Endothelial cell of umbilical vein (primary cell): ENCODE data around the gene SNRPA. TPM values are rescaled to one million over a fixed set of nuclear protein-coding genes. Genes with fewer than 3 reads are reported as not detected.

Experiments
- BruUV-seq: library from RNA; stranded (reverse); fragments of 400-500 nt; replicated peaks from 2 replicates; lab custom pipeline; 2021; lab: Mats Ljungman, UMichigan
- CTCF ChIA-PET: fragments of 300-600, 350-600 bp; sonication (Branson Sonifier 250); formaldehyde crosslinking; loops from one replicate; lab custom pipeline; 2021; ENCODE audit warnings: antibody characterized with exemption, inconsistent platforms; lab: Charles Lee
- POLR2A ChIA-PET: fragments of 300-600, 350-600 bp; sonication (Branson Sonifier 250); formaldehyde crosslinking; loops from one replicate; lab custom pipeline; 2021; ENCODE audit warnings: antibody characterized with exemption, inconsistent platforms; lab: Charles Lee
- DNase-seq: peaks from one replicate; pipeline ENCODE4 v3.0.0-alpha.2; 2011; ENCODE audit warnings: low read depth, low spot score
- FAIRE-seq: peaks from 2 replicates; lab custom pipeline; 2011; peaks lifted over from hg19 to GRCh38; lab: Jason Lieb, UNC
- H2AFZ ChIP-seq: 2 replicates; pipeline ENCODE4 v1.6.0; 2012; ENCODE audit warnings: low read depth, low read length, control low read depth, inconsistent platforms
- H3K27ac ChIP-seq: 2 replicates; pipeline ENCODE4 v1.5.1; 2011; ENCODE audit warnings: low read depth, mild to moderate bottlenecking, control low read depth, low read length, moderate library complexity; ENCODE audit not compliant: insufficient read depth
- H3K27me3 ChIP-seq, 2 experiments: 2 replicates each; pipeline versions ENCODE4 v1.6.0 to v1.6.1; 2011; ENCODE audit warnings: low read length in 2 of 2, mixed read lengths in 1 of 2; ENCODE audit not compliant: control insufficient read depth in 2 of 2, insufficient read depth in 2 of 2
- H3K36me3 ChIP-seq, 2 experiments: 2 replicates in 1 of 2; 3 replicates in 1 of 2; pipeline ENCODE4 v1.5.1; 2011; ENCODE audit warnings: low read length in 2 of 2, mild to moderate bottlenecking in 1 of 2, moderate library complexity in 1 of 2; ENCODE audit not compliant: control insufficient read depth in 2 of 2, insufficient read depth in 2 of 2; ENCODE audit errors: extremely low read depth in 1 of 2
- H3K4me1 ChIP-seq: 3 replicates; pipeline ENCODE4 v1.5.1; 2011; ENCODE audit warnings: mild to moderate bottlenecking, low read length; ENCODE audit not compliant: control insufficient read depth, insufficient read depth; ENCODE audit errors: extremely low read depth
- H3K4me2 ChIP-seq: 2 replicates; pipeline ENCODE4 v1.6.1; 2011; ENCODE audit warnings: low read length, control low read depth, mixed read lengths; ENCODE audit not compliant: insufficient read depth
- H3K4me3 ChIP-seq, 3 experiments: fragments of 200-600 bp in 1 of 3; sonication (generic), shearing (Covaris generic) in 1 of 3; replicated peaks in 1 of 3; 2 replicates each; pipeline ENCODE4 v1.5.1; 2011 to 2016; ENCODE audit warnings: control low read depth in 3 of 3, low read length in 3 of 3, mild to moderate bottlenecking in 2 of 3, inconsistent platforms in 1 of 3, low read depth in 1 of 3, moderate library complexity in 1 of 3; ENCODE audit not compliant: insufficient read depth in 1 of 3
- H3K79me2 ChIP-seq: 2 replicates; pipeline ENCODE4 v1.6.0; 2012; ENCODE audit warnings: low read length, inconsistent platforms; ENCODE audit not compliant: control insufficient read depth, insufficient read depth
- H3K9ac ChIP-seq: replicated peaks from 2 replicates; pipeline ENCODE3; 2011; ENCODE audit warnings: low read length, control low read depth; ENCODE audit not compliant: insufficient read depth; ENCODE audit errors: extremely low read depth
- H3K9me1 ChIP-seq: replicated peaks from 3 replicates; pipeline ENCODE4 v1.6.0; 2011; ENCODE audit warnings: mild to moderate bottlenecking, low read length; ENCODE audit not compliant: control insufficient read depth, insufficient read depth; ENCODE audit errors: extremely low read depth
- H3K9me3 ChIP-seq: replicated peaks from 2 replicates; pipeline ENCODE4 v1.5.1; 2012; ENCODE audit warnings: low read length, inconsistent platforms; ENCODE audit not compliant: control insufficient read depth, insufficient read depth
- H4K20me1 ChIP-seq: replicated peaks from 2 replicates; pipeline ENCODE3; 2011; ENCODE audit warnings: mild to moderate bottlenecking, low read length; ENCODE audit not compliant: control insufficient read depth, insufficient read depth; ENCODE audit errors: extremely low read depth
- FOS ChIP-seq: IDR thresholded peaks from 2 replicates; pipeline ENCODE4 v1.6.1; 2011; ENCODE audit warnings: mild to moderate bottlenecking, low read length, moderate library complexity, borderline replicate concordance; ENCODE audit not compliant: insufficient read depth
- GATA2 ChIP-seq: IDR thresholded peaks from 2 replicates; pipeline ENCODE4 v1.7.0; 2011; ENCODE audit warnings: low read depth, mild to moderate bottlenecking, moderate library complexity, mixed read lengths, low read length; ENCODE audit not compliant: insufficient read length, insufficient read depth
- JUN ChIP-seq: IDR thresholded peaks from 2 replicates; pipeline ENCODE4 v1.6.1; 2011; ENCODE audit warnings: borderline replicate concordance, low read depth; ENCODE audit not compliant: insufficient read length, insufficient read depth
- MYC ChIP-seq: IDR thresholded peaks from one replicate; pipeline ENCODE4 v1.6.1; 2011; ENCODE audit warnings: mild to moderate bottlenecking, low read depth, low read length
- POLR2A ChIP-seq: IDR thresholded peaks from 2 replicates; pipeline ENCODE4 v1.6.1; 2012; ENCODE audit warnings: low read depth, mild to moderate bottlenecking, control low read depth, low read length
- dilution Hi-C: fragments of 300-500 bp; cut with MboI; formaldehyde crosslinking; loops from one replicate; pipeline ENCODE4 v1.15.0; 2019; ENCODE audit warnings: low sequenced_read_pairs; ENCODE audit not compliant: extremely low pct_ligation_motif_present
- intact Hi-C: fragments of 100-400 bp; cut with micrococcal nuclease; formaldehyde crosslinking; loops from one replicate; pipeline ENCODE4 v1.10.0; 2022
- polyA plus RNA-seq, 4 experiments: library from polyadenylated mRNA; depleted of rRNA in 3 of 4; stranded (reverse) in 3 of 4; unstranded in 1 of 4; fragments of >200 nt; gene quantifications; 2 replicates each; pipeline versions ENCODE4 v1.2.1 to v1.2.3, GENCODE V29; 2011 to 2012; ENCODE audit warnings: missing spikeins in 1 of 4
- total RNA-seq: library from RNA; stranded (reverse); gene quantifications from 2 replicates; pipeline ENCODE4 v1.2.3, GENCODE V29; 2021
- TF ChIP-seq, protein P1 (sequence below), 2 donors: IDR thresholded peaks; 1 replicate in 1 of 2; 2 replicates in 1 of 2; pipeline ENCODE4 v1.5.1; 2011; ENCODE audit warnings: low read length in 2 of 2, mild to moderate bottlenecking in 2 of 2, moderate library complexity in 2 of 2, control low read depth in 1 of 2, inconsistent platforms in 1 of 2, low read depth in 1 of 2; ENCODE audit not compliant: insufficient read depth in 1 of 2; ENCODE audit errors: extremely low read depth in 1 of 2

Gene SNRPA
- total and polyA plus RNA-seq, 2 donors (not counting 3 experiments of a cell fraction or from before 2014, with no cell fraction given) = 84.6 to 131 TPM

DNA sequence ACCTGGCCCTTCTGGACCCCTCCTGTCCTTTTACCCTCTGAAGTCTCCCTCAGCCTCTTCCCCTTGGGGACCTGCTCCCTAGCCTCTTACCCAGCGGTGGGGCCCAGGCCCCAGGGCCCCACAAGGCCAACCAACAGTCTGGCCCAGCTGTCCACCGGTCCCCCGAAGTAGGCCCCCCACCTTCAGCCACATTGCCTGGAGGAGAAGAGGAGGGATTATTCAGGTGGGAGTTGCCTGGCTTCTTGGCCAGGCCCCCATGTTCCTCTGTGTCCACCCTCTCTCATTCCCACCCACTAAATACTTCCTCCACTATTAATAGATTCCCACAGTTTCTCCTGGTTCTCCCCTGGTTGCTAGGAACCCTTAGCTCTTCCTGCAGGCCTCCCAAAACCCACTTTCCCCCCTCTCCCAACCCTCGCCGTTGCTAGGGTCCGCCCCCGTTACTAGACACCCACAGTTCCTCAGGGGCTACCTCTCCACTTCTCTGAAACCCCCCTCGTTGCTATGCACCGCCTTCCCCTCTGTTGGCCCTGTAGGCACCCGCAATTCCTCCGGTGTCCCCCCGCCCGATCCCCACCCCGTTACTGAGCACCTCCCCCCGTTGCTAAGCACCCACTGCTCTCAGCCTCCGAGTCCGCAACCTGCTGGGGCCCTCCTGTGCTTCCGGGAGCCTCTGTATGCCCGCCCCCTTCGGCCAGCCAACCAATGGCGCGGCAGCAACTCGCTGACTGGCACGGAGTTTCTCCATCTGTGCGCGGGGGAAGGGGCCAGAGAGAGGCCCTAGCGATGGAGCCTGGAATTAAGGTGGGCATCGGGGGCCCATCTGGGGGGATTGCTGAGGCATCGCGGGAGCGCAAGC lies 36.3 kb upstream of the SNRPA start:
- Histone ChIP-seq H3K9me3 (no peaks in the 10 kb centered on the region), H3K27me3 (no peaks in the 10 kb centered on the region), H3K4me2 (peak overlapping the region; percentile 70), H3K4me3 (peak overlapping the region; percentile 33 to 47 (median 45)), H2AFZ (peak overlapping the region; percentile 87), H3K27ac (peak overlapping the region; percentile 94), H4K20me1 (no peaks in the 10 kb centered on the region), H3K4me1 (peaks cover 31% of the 10 kb centered on the region), H3K9ac (peak overlapping the region; percentile 66), H3K9me1 (no peaks in the 10 kb centered on the region), H3K36me3 (no peaks in the 10 kb centered on the region), H3K79me2 (peaks cover 24% of the 10 kb centered on the region)
- BruUV-seq = no TSS peak
- intact Hi-C loops (loop anchor here (1.0 kb wide), 3 partner anchors 24 to 92 kb away; partner anchors contain the start of gene NUMBL), dilution Hi-C loops (no loop called here)
- DNase-seq (peak; percentile 92), FAIRE-seq (peak; percentile 100)
- CTCF ChIA-PET = interaction anchor here (0.6 kb wide), 1 partner anchor 8 kb away, joined by 4 read pairs; no protein-coding TSS in a partner anchor
- no peak for TF ChIP-seq JUN
- no peak for TF ChIP-seq POLR2A
- TF ChIP-seq FOS = no peak
- TF ChIP-seq MYC = no peak
- no peak for TF ChIP-seq GATA2
- POLR2A ChIA-PET = no interaction called here

DNA sequence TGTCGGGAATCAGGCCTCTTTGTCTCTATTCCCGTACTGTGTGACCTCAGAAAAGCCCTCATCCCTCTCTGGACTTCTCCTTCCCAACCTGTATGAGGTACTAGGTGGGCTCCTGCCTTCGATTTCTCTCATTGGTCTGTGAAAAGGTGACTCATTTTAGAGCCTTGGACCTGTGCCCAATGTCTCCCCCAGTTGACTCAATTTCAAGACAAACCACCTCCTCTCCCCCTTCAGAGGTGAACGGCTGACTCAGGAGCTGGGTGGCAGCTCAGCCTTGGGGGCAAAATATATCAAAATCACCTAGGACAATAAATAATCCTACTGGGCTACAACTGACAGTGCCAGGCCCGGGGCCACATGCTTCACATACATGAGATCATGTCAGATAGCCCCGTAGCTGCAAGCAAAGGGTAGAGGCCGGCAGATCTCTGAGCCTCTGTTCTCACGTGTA lies 34.9 kb upstream of the SNRPA start:
- Histone ChIP-seq H3K4me2 (peak overlapping the region; percentile 67), H2AFZ (peak overlapping the region; percentile 69), H4K20me1 (no peaks in the 10 kb centered on the region), H3K27ac (peak overlapping the region; percentile 94), H3K79me2 (peaks cover 37% of the 10 kb centered on the region), H3K9ac (peak overlapping the region; percentile 81), H3K4me3 (peak overlapping the region in 2 of 3 experiments; percentile 53 to 54), H3K36me3 (no peaks in the 10 kb centered on the region), H3K9me3 (no peaks in the 10 kb centered on the region), H3K9me1 (no peaks in the 10 kb centered on the region), H3K4me1 (peaks cover 45% of the 10 kb centered on the region), H3K27me3 (no peaks in the 10 kb centered on the region)
- POLR2A ChIA-PET = interaction anchor here (1.4 to 2.2 kb wide), 2 partner anchors 35 to 62 kb away, joined by 5 to 9 read pairs; partner anchors contain the start of genes ACTMAP, RAB4B and SNRPA
- TF ChIP-seq, protein P1, sequence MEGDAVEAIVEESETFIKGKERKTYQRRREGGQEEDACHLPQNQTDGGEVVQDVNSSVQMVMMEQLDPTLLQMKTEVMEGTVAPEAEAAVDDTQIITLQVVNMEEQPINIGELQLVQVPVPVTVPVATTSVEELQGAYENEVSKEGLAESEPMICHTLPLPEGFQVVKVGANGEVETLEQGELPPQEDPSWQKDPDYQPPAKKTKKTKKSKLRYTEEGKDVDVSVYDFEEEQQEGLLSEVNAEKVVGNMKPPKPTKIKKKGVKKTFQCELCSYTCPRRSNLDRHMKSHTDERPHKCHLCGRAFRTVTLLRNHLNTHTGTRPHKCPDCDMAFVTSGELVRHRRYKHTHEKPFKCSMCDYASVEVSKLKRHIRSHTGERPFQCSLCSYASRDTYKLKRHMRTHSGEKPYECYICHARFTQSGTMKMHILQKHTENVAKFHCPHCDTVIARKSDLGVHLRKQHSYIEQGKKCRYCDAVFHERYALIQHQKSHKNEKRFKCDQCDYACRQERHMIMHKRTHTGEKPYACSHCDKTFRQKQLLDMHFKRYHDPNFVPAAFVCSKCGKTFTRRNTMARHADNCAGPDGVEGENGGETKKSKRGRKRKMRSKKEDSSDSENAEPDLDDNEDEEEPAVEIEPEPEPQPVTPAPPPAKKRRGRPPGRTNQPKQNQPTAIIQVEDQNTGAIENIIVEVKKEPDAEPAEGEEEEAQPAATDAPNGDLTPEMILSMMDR (IDR thresholded peaks at IDR 0.05; ENCODE audit: extremely low read depth in 1 of 2, insufficient read depth in 1 of 2, low read depth in 1 of 2, low read length in 2 of 2) = no peak
- peak; percentile 2 for TF ChIP-seq JUN
- TF ChIP-seq MYC = no peak
- peak; percentile 8 for TF ChIP-seq FOS
- CTCF ChIA-PET = interaction anchor here (1.0 to 2.2 kb wide), 5 partner anchors 15 to 103 kb away, joined by 3 to 13 read pairs (median 5); partner anchors contain the start of genes ACTMAP and EGLN2
- dilution Hi-C loops (no loop called here), intact Hi-C loops (loop anchor here (2.0 kb wide), 1 partner anchor 83 kb away; the partner anchor contains the start of gene EGLN2)
- FAIRE-seq (no peak), DNase-seq (peak; percentile 90)
- no TSS peak for BruUV-seq
